Measurements from ENCODE around the gene TRPV4. TPM values are rescaled to one million over a fixed set of nuclear protein-coding genes. Genes with fewer than 3 reads are reported as not detected.
A peak's percentile ranks its signal among the peaks of the same experiment; 100 is the strongest.

Gene TRPV4
- total and polyA plus RNA-seq, 2 donors from 2014 or later: 6.0 to 24.5 TPM

GRCh38 chr12:109743076-109743910 is 89.9 kb downstream of the TRPV4 start:
- Histone ChIP-seq H3K4me1 (ENCODE audit: control insufficient read depth in 2 of 3, insufficient read depth in 2 of 3, low read depth in 1 of 3, low read length in 3 of 3) (peaks cover 0 to 41% (median 40%) of the 10 kb centered on the region in 3 donors), H3K27me3 (ENCODE audit: control insufficient read depth, insufficient read depth, low read length) (no peaks in the 10 kb centered on the region), H3K36me3 (ENCODE audit: control insufficient read depth in 2 of 3, insufficient read depth in 3 of 3, low read length in 3 of 3) (no peaks in the 10 kb centered on the region), H3K9ac (ENCODE audit: low read length in 3 of 3) (no peak overlapping the region), H3K4me3 (ENCODE audit: low read length in 3 of 3) (no peak overlapping the region), H3K27ac (ENCODE audit: low read depth in 2 of 2, low read length in 2 of 2) (no peak overlapping the region), H3K9me3 (ENCODE audit: control insufficient read depth in 2 of 3, insufficient read depth in 1 of 3, low read length in 3 of 3) (no peaks in the 10 kb centered on the region)
- FAIRE-seq (no peak), DNase-seq (peak in 2 of 5 donors; percentile 35 to 54)
- no peak for TF ChIP-seq CTCF (IDR thresholded peaks at IDR 0.05; ENCODE audit: borderline replicate concordance, extremely low read depth, insufficient read depth)
- intact Hi-C loops (cut with DNase I): no loop called here

- DNase-seq: peak in 3 of 5 donors; percentile 28 to 34 (median 30)
- Histone ChIP-seq H3K27ac (ENCODE audit: low read depth in 2 of 2, low read length in 2 of 2) (no peak overlapping the region), H3K9ac (ENCODE audit: low read length in 3 of 3) (no peak overlapping the region), H3K36me3 (ENCODE audit: control insufficient read depth in 2 of 3, insufficient read depth in 3 of 3, low read length in 3 of 3) (no peaks in the 10 kb centered on the region), H3K4me1 (ENCODE audit: control insufficient read depth in 2 of 3, insufficient read depth in 2 of 3, low read depth in 1 of 3, low read length in 3 of 3) (peaks cover 0 to 49% (median 49%) of the 10 kb centered on the region in 3 donors), H3K9me3 (ENCODE audit: control insufficient read depth in 2 of 3, insufficient read depth in 1 of 3, low read length in 3 of 3) (no peaks in the 10 kb centered on the region), H3K4me3 (ENCODE audit: low read length in 3 of 3) (no peak overlapping the region), H3K27me3 (ENCODE audit: control insufficient read depth, insufficient read depth, low read length) (no peaks in the 10 kb centered on the region)
- intact Hi-C loops (cut with DNase I): no loop called here
- no peak for FAIRE-seq
- TF ChIP-seq CTCF (IDR thresholded peaks at IDR 0.05; ENCODE audit: borderline replicate concordance, extremely low read depth, insufficient read depth): no peak
These were observed 91.1 kb downstream of the TRPV4 start for GRCh38 chr12:109741970-109742703.

GRCh38 chr12:109741286-109741969 is 91.8 kb downstream of the TRPV4 start:
- no peak for FAIRE-seq
- no peak for TF ChIP-seq CTCF (IDR thresholded peaks at IDR 0.05; ENCODE audit: borderline replicate concordance, extremely low read depth, insufficient read depth)

More at GRCh38 chr12:109741286-109741969, 91.8 kb downstream of the TRPV4 start:
- no peak overlapping the region for H3K9ac ChIP-seq (ENCODE audit: low read length in 3 of 3)
- H3K4me1 ChIP-seq (ENCODE audit: control insufficient read depth in 2 of 3, insufficient read depth in 2 of 3, low read depth in 1 of 3, low read length in 3 of 3): peaks cover 0 to 56% (median 54%) of the 10 kb centered on the region in 3 donors
- H3K4me3 ChIP-seq (ENCODE audit: low read length in 3 of 3): no peak overlapping the region
- intact Hi-C loops (cut with DNase I): no loop called here
- H3K27ac ChIP-seq (ENCODE audit: low read depth in 2 of 2, low read length in 2 of 2): no peak overlapping the region
- no peaks in the 10 kb centered on the region for H3K36me3 ChIP-seq (ENCODE audit: control insufficient read depth in 2 of 3, insufficient read depth in 3 of 3, low read length in 3 of 3)
- DNase-seq: peak in 1 of 5 donors; percentile 39
- H3K27me3 ChIP-seq (ENCODE audit: control insufficient read depth, insufficient read depth, low read length): no peaks in the 10 kb centered on the region
- no peaks in the 10 kb centered on the region for H3K9me3 ChIP-seq (ENCODE audit: control insufficient read depth in 2 of 3, insufficient read depth in 1 of 3, low read length in 3 of 3)

Data from kidney (tissue), 14 donors.